ENCODE results near the gene IQCM.

IQCM gene

DNA sequence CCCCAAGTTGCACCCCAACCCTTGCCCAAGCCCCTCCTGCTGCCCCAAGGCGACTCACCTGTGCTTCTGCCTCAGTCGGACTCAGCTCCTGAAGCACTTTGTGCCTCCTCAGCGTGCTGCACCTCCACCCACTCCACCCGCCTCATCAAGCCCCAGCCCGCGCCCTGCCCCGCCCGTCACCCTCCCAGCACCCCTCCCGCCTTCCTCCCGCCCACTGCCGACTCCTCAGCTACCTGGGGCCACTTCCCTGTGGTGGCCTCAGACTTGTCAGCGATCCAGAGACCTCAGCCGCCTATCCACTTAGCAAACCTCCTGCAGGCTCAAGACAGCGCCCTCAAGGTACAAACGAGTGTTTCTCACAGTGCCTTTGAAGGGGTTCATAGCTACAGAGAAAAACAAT, 19.6 kb upstream of the IQCM start:
- TF ChIP-seq, protein P1, sequence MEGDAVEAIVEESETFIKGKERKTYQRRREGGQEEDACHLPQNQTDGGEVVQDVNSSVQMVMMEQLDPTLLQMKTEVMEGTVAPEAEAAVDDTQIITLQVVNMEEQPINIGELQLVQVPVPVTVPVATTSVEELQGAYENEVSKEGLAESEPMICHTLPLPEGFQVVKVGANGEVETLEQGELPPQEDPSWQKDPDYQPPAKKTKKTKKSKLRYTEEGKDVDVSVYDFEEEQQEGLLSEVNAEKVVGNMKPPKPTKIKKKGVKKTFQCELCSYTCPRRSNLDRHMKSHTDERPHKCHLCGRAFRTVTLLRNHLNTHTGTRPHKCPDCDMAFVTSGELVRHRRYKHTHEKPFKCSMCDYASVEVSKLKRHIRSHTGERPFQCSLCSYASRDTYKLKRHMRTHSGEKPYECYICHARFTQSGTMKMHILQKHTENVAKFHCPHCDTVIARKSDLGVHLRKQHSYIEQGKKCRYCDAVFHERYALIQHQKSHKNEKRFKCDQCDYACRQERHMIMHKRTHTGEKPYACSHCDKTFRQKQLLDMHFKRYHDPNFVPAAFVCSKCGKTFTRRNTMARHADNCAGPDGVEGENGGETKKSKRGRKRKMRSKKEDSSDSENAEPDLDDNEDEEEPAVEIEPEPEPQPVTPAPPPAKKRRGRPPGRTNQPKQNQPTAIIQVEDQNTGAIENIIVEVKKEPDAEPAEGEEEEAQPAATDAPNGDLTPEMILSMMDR (conservative IDR thresholded peaks at IDR 0.05; ENCODE audit: low read depth), result no peak
- no peak for DNase-seq (ENCODE audit: low spot score)
- no peak overlapping the region for H3K27ac ChIP-seq
- ChIA-PET POLR2A (ENCODE audit: low non-redundant PET) (no interaction called here), CTCF (no interaction called here)

- H3K27ac ChIP-seq, result no peak overlapping the region
- POLR2A ChIA-PET (ENCODE audit: low non-redundant PET), result no interaction called here
- no peak for DNase-seq (ENCODE audit: low spot score)
- CTCF ChIA-PET, result interaction anchor here (0.6 to 0.7 kb wide), 2 partner anchors 108 to 437 kb away, joined by 3 read pairs; no protein-coding TSS in a partner anchor
- TF ChIP-seq, protein P1 (conservative IDR thresholded peaks at IDR 0.05; ENCODE audit: low read depth), result no peak
These were observed 16.1 kb upstream of the IQCM start for GRCh38 chr4:149831656-149832208.

DNA sequence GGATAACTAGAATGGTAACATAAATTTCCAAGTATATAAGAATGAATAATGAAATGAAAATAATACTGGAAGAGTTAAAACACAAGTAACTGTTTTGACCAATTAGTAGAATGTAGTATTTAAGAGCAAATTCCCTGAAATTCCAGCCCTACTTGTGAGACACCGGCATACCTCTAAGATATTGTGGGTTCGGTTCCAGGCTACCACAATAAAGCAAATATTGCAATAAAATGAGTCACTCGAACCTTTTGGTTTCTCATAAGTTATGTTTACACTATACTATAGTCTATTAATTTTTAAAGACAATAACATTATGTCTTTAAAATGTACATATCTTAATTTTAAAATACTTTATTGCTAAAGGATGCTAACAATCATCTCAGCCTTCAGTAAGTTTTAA, 15.2 kb upstream of the IQCM start:
- H3K27ac ChIP-seq, result no peak overlapping the region
- TF ChIP-seq, protein P1 (conservative IDR thresholded peaks at IDR 0.05; ENCODE audit: low read depth), result no peak
- no peak for DNase-seq (ENCODE audit: low spot score)
- CTCF ChIA-PET, result no interaction called here
- POLR2A ChIA-PET (ENCODE audit: low non-redundant PET), result no interaction called here

DNA sequence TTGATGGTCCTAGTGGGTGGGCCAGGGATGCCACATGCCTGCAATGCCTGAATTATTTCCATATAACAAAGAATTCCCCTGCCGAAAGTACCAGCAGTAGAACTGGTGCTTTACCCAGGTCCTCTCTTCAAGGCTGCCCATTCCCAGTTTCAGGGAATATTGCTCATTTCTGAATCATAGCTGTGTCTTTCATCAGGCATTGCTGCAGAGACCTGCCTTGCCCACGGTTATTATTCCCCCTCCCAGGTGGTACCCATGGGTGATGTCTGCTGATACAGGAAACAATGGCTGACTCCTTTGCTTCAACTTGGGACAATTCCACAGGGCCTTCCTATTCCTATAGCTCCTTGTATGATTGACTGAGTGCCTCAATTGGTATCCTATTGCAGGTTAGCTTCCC, 9.7 kb upstream of the IQCM start:
- CTCF ChIA-PET, result interaction anchor here (0.5 kb wide), 1 partner anchor 90 kb away, joined by 3 read pairs; no protein-coding TSS in a partner anchor
- TF ChIP-seq, protein P1 (conservative IDR thresholded peaks at IDR 0.05; ENCODE audit: low read depth), result no peak
- POLR2A ChIA-PET (ENCODE audit: low non-redundant PET), result no interaction called here
- H3K27ac ChIP-seq, result no peak overlapping the region
- DNase-seq (ENCODE audit: low spot score), result peak; percentile 58

DNA sequence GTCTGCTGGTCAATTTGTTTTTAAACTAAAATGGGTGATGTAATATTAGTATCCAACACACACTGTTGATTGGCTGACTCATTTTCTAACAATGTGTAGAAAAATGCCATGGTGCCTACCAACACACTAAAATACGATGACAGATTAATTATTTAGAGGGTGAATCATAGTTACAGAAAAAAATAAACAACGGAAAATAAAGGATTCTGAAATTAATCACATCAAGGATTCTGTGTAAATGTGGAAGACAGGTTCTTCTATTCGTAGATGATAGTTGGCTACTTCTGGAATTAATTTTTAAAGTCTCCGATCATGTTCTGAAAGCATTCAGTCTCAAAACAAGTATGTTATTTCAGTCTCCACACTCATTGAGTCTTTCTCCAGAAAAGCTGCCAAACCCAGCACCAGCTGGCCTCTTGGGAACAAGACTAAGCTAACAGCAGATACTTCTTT, 8.2 kb upstream of the IQCM start:
- CTCF ChIA-PET, result interaction anchor here (0.6 kb wide), 1 partner anchor 766 kb away, joined by 4 read pairs; no protein-coding TSS in a partner anchor
- TF ChIP-seq, protein P1 (conservative IDR thresholded peaks at IDR 0.05; ENCODE audit: low read depth), result no peak
- DNase-seq (ENCODE audit: low spot score), result peak; percentile 81
- POLR2A ChIA-PET (ENCODE audit: low non-redundant PET), result no interaction called here
- no peak overlapping the region for H3K27ac ChIP-seq

DNA sequence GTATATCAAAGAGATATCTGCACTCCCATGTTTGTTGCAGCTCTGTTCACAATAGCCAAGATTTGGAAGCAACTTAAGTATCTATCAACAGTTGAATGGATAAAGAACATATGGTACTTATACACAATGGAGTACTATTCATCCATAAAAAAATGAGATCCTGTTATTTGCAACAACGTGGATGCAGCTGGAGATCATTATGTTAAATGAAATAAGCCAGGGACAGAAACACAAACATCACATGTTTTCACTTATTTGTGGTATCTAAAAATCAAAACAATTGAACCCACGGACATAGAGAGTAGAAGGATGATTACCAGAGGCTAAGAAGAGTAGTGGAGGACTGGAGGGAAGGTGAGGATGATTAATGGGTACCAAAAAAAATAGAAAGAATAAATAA, 14.2 kb downstream of the IQCM start:
- POLR2A ChIA-PET (ENCODE audit: low non-redundant PET), result no interaction called here
- DNase-seq (ENCODE audit: low spot score), result no peak
- H3K27ac ChIP-seq, result no peak overlapping the region
- CTCF ChIA-PET, result no interaction called here
- TF ChIP-seq, protein P1 (conservative IDR thresholded peaks at IDR 0.05; ENCODE audit: low read depth), result no peak

Data from RWPE1 (cell line).